Endothelial cell of umbilical vein (primary cell): Measurements from ENCODE around the gene LNPK.

Experiments used
- CTCF ChIP-seq, 2 donors: IDR thresholded peaks; 1 replicate in 1 of 2; 2 replicates in 1 of 2; pipeline ENCODE4 v1.5.1; 2011; ENCODE audit warnings: low read length in 2 of 2, mild to moderate bottlenecking in 2 of 2, moderate library complexity in 2 of 2, control low read depth in 1 of 2, inconsistent platforms in 1 of 2, low read depth in 1 of 2; ENCODE audit not compliant: insufficient read depth in 1 of 2; ENCODE audit errors: extremely low read depth in 1 of 2
- EZH2 ChIP-seq: IDR thresholded peaks from 2 replicates; pipeline ENCODE4 v1.6.1; 2012; ENCODE audit warnings: borderline replicate concordance, low read depth, mild to moderate bottlenecking, moderate library complexity, low read length, inconsistent platforms; ENCODE audit not compliant: severe bottlenecking
- MYC ChIP-seq: IDR thresholded peaks from one replicate; pipeline ENCODE4 v1.6.1; 2011; ENCODE audit warnings: mild to moderate bottlenecking, low read depth, low read length

DNA sequence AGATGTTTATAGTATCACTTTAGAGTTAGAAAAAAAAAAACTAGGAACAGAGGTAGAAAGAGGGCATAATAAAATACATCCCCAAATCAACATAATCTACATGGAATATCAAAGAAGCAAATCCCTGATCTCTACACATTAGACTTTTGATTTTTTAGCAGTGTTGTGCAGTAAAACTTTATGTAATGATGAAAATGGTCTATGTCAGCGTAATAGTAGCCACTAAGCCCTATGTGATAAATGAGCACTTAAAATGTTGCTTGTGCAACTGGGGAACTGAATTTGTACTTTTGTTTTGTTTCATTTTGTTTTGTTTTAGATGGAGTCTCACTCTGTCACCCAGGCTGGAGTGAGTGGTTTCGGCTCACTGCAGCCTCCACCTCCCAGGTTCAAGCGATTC, 36.3 kb downstream of the LNPK start:
- TF ChIP-seq CTCF (IDR thresholded peaks at IDR 0.05; ENCODE audit: extremely low read depth in 1 of 2, insufficient read depth in 1 of 2, low read depth in 1 of 2, low read length in 2 of 2) (no peak), EZH2 (no peak), MYC (no peak)
